ENCODE measurements around the gene SAMHD1. TPM values are rescaled to one million over a fixed set of nuclear protein-coding genes. Genes with fewer than 3 reads are reported as not detected.
A peak's percentile ranks its signal among the peaks of the same experiment; 100 is the strongest.

SAMHD1 gene
- total RNA-seq, 1 donor from 2014 or later = 16.9 TPM

DNA sequence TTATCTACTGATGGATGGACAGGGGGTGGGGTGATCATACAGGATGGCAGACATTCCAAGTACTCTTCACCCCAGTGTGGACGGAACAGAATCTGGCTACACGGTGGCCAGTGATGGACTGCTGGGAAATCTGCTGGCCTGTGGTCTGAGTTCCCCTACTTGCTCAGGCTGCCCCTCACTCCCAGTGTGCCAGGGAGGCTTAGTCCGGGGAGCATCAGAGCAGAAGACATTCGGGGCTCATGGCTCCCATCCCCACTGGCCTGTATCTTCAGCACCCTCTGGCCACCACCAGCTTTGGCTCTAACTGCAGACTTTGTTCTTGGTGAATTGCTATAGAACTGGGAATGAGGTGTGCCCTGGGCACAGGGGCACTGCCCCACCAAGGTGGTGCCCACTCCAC lies 60.3 kb downstream of the SAMHD1 start:
- H3K27me3 ChIP-seq (ENCODE audit: control insufficient read depth, insufficient read depth, low read length) = no peaks in the 10 kb centered on the region
- H3K4me3 ChIP-seq (ENCODE audit: low read depth, low read length) = no peak overlapping the region
- no peak for DNase-seq (ENCODE audit: low read depth)
- TF ChIP-seq CTCF (IDR thresholded peaks at IDR 0.05; ENCODE audit: insufficient read depth, low read length, poor library complexity, severe bottlenecking) = no peak
- H3K36me3 ChIP-seq (ENCODE audit: control insufficient read depth, insufficient read depth, low read length) = no peaks in the 10 kb centered on the region

DNA sequence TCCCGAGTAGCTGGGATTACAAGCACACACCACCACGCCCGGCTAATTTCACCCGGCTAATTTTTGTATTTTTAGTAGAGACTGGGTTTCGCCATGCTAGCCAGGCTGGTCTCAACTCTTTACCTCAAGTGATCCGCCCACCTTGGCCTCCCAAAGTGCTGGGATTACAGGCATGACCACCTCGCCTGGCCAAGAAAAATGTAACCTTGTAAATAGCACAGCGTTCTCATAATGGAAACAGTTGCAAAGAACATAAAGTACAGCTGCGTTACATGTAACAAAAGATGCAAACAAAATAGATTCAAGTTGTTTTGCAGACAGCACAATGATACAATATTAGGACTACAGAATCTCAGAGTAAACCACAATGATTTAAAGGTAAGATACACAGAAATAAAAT lies 60.9 kb downstream of the SAMHD1 start:
- H3K4me3 ChIP-seq (ENCODE audit: low read depth, low read length) = no peak overlapping the region
- no peak for TF ChIP-seq CTCF (IDR thresholded peaks at IDR 0.05; ENCODE audit: insufficient read depth, low read length, poor library complexity, severe bottlenecking)
- no peak for DNase-seq (ENCODE audit: low read depth)
- no peaks in the 10 kb centered on the region for H3K27me3 ChIP-seq (ENCODE audit: control insufficient read depth, insufficient read depth, low read length)
- no peaks in the 10 kb centered on the region for H3K36me3 ChIP-seq (ENCODE audit: control insufficient read depth, insufficient read depth, low read length)

- H3K4me3 ChIP-seq (ENCODE audit: low read depth, low read length) = no peak overlapping the region
- no peaks in the 10 kb centered on the region for H3K36me3 ChIP-seq (ENCODE audit: control insufficient read depth, insufficient read depth, low read length)
- DNase-seq (ENCODE audit: low read depth) = no peak
- H3K27me3 ChIP-seq (ENCODE audit: control insufficient read depth, insufficient read depth, low read length) = no peaks in the 10 kb centered on the region
- TF ChIP-seq CTCF (IDR thresholded peaks at IDR 0.05; ENCODE audit: insufficient read depth, low read length, poor library complexity, severe bottlenecking) = no peak
These were observed 62.5 kb downstream of the SAMHD1 start for GRCh38 chr20:36888880-36889516.

DNA sequence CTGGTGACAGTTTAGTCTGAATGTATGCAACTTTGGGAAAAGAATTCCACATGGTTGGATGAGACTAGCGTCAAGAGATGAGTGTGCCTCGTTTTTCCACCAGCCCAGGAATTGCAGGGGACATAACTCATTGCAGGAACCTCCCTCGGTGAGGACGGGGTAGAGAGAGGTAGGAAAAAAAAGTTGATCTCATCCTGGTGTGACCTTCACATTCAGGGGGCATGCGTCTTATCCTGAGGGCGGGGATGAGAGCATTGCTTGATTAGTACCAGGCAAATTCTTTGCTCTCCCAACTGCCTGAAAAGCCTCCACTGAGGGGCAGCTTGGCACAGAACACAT lies 63.8 kb downstream of the SAMHD1 start:
- no peak for DNase-seq (ENCODE audit: low read depth)
- Histone ChIP-seq H3K36me3 (ENCODE audit: control insufficient read depth, insufficient read depth, low read length) (no peaks in the 10 kb centered on the region), H3K4me3 (ENCODE audit: low read depth, low read length) (no peak overlapping the region), H3K27me3 (ENCODE audit: control insufficient read depth, insufficient read depth, low read length) (no peaks in the 10 kb centered on the region)
- TF ChIP-seq CTCF (IDR thresholded peaks at IDR 0.05; ENCODE audit: insufficient read depth, low read length, poor library complexity, severe bottlenecking) = no peak

GRCh38 chr20:36886859-36887751 lies 64.4 kb downstream of the SAMHD1 start:
- Histone ChIP-seq H3K36me3 (ENCODE audit: control insufficient read depth, insufficient read depth, low read length) (no peaks in the 10 kb centered on the region), H3K4me3 (ENCODE audit: low read depth, low read length) (no peak overlapping the region), H3K27me3 (ENCODE audit: control insufficient read depth, insufficient read depth, low read length) (no peaks in the 10 kb centered on the region)
- TF ChIP-seq CTCF (IDR thresholded peaks at IDR 0.05; ENCODE audit: insufficient read depth, low read length, poor library complexity, severe bottlenecking) = peak; percentile 98
- no peak for DNase-seq (ENCODE audit: low read depth)

Measured in kidney epithelial cell (primary cell).